Gastroesophageal sphincter (tissue), 4 donors: ENCODE data around the gene WDR83. TPM values are rescaled to one million over a fixed set of nuclear protein-coding genes. Genes with fewer than 3 reads are reported as not detected.

ENCODE experiments used
- ATAC-seq: fragments of 150-250 bp; one replicate; pipeline ENCODE4 v1.9.1; 2016; ENCODE audit warnings: mild to moderate bottlenecking, moderate library complexity
- H3K27ac ChIP-seq, 4 donors: fragments of 200-600 bp; sonication (generic) in 3 of 4; 1 replicate in 3 of 4; 2 replicates in 1 of 4; pipeline ENCODE4 v1.5.1; 2016 to 2019
- H3K27me3 ChIP-seq: fragments of 200-600 bp; sonication (generic); one replicate; pipeline ENCODE4 v1.5.1; 2019
- H3K36me3 ChIP-seq, 2 donors: fragments of 200-600 bp; sonication (generic); one replicate each; pipeline ENCODE4 v1.5.1; 2019; ENCODE audit warnings: control low read depth in 1 of 2
- H3K4me1 ChIP-seq, 3 donors: fragments of 200-600 bp; sonication (generic); 1 replicate in 2 of 3; 2 replicates in 1 of 3; pipeline ENCODE4 v1.5.1; 2016 to 2019; ENCODE audit warnings: control low read depth in 2 of 3
- H3K4me3 ChIP-seq, 2 donors: fragments of 200-600 bp; sonication (generic); one replicate each; pipeline ENCODE4 v1.5.1; 2019; ENCODE audit warnings: mild to moderate bottlenecking in 1 of 2, moderate library complexity in 1 of 2
- H3K9me3 ChIP-seq, 3 donors: fragments of 200-600 bp; sonication (generic); one replicate each; pipeline ENCODE4 v1.5.1; 2017 to 2019; ENCODE audit warnings: control low read depth in 2 of 3
- EP300 ChIP-seq: sonication (generic); formaldehyde crosslinking; IDR thresholded peaks from one replicate; pipeline ENCODE4 v1.6.1; 2017; ENCODE audit warnings: antibody characterized with exemption, mild to moderate bottlenecking
- POLR2A ChIP-seq, 2 donors: fragments of 450-650 bp; IDR thresholded peaks; one replicate each; pipeline ENCODE4 v1.6.1; 2017; ENCODE audit warnings: antibody characterized with exemption in 2 of 2, mild to moderate bottlenecking in 2 of 2, moderate library complexity in 1 of 2
- POLR2AphosphoS5 ChIP-seq: sonication (generic); formaldehyde crosslinking; IDR thresholded peaks from one replicate; pipeline ENCODE4 v1.6.1; 2017; ENCODE audit warnings: antibody characterized with exemption
- WGBS, 2 donors: methylation state at CpG; one replicate each; pipeline ENCODE4 v1.1.5; 2018; ENCODE audit warnings: low coverage in 1 of 2; 5-methylcytosine and 5-hydroxymethylcytosine counted together
- total RNA-seq, 4 donors: library from RNA; depleted of rRNA; stranded (reverse); fragments of >200 nt; gene quantifications; one replicate each; pipeline ENCODE4 v1.1.0, GENCODE V29; 2016
- TF ChIP-seq, protein P1 (sequence below), 4 experiments: fragments of 200-600 bp in 2 of 4; fragments of 450-650 bp in 2 of 4; sonication (generic) in 1 of 4; IDR thresholded peaks; one replicate each; pipeline ENCODE4 v1.5.1; 2017 to 2019; ENCODE audit warnings: antibody characterized with exemption in 4 of 4, mild to moderate bottlenecking in 2 of 4, moderate library complexity in 2 of 4

Gene WDR83
- total RNA-seq, 4 donors from 2014 or later, result 8.8 to 19.8 (median 15.5) TPM

DNA sequence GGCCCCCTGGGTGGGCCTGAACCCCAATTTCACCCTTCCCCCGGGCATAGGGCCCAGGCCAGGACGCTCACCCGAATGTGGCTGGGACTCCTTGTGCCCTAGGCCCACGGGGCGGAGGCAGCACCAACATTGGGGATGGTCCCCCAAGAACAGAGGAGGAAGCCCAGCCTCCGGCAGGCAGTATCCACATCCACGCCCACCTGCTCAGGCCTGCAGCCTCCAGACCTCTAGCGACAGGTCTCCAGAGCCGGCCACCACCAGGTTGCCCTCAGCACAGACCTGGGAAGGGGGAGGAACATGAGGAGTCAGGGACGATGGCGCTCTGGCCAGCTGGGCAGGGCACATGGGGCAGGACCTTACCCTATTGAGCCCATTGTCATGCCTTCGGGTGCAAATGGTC, 22.4 kb downstream of the WDR83 start:
- Histone ChIP-seq H3K4me3 (no peak overlapping the region), H3K4me1 (no peaks in the 10 kb centered on the region), H3K27me3 (no peaks in the 10 kb centered on the region), H3K36me3 (peaks cover 0 to 6% of the 10 kb centered on the region in 2 donors), H3K27ac (no peak overlapping the region), H3K9me3 (no peaks in the 10 kb centered on the region)
- WGBS, 2 donors, result 100% methylated on average over 2 of the region's 12 CpGs; no CpG with 5 or more reads in 1 of the 2 donors
- TF ChIP-seq POLR2A (IDR thresholded peaks at IDR 0.05) (no peak), POLR2AphosphoS5 (no peak), EP300 (no peak)
- TF ChIP-seq, protein P1, sequence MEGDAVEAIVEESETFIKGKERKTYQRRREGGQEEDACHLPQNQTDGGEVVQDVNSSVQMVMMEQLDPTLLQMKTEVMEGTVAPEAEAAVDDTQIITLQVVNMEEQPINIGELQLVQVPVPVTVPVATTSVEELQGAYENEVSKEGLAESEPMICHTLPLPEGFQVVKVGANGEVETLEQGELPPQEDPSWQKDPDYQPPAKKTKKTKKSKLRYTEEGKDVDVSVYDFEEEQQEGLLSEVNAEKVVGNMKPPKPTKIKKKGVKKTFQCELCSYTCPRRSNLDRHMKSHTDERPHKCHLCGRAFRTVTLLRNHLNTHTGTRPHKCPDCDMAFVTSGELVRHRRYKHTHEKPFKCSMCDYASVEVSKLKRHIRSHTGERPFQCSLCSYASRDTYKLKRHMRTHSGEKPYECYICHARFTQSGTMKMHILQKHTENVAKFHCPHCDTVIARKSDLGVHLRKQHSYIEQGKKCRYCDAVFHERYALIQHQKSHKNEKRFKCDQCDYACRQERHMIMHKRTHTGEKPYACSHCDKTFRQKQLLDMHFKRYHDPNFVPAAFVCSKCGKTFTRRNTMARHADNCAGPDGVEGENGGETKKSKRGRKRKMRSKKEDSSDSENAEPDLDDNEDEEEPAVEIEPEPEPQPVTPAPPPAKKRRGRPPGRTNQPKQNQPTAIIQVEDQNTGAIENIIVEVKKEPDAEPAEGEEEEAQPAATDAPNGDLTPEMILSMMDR (IDR thresholded peaks at IDR 0.05), result no peak
- ATAC-seq, result no peak

DNA sequence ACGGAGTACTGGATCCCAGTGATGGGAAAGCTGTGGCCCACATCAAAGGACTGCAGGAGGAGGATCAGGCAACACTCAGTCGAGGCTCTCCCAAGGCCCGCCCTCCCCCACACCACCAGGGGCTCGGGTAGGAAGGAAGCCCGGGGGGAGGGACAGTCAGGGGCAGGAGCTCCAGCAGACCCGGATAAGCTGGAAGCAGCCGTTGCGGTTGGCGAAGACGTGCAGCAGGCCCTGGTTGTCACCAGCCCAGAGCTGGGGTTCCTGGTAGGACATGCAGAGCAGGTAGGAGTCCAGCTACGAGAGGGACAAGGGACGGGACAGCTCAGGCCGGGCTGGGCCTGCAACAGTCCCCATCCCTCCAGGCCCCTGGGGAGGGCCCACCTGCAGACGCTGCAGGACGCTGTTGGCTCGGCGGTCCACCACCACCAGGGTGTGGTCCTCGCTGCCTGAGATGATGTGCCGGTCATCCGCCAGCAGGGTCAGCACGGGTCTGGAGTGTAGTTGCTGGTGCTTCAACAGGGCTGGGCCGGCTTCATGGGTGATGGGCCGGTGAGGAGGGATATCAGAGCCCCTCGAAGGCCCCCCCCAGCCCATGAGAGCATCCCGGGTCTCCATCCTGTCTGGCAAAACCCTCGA, 23.1 kb downstream of the WDR83 start:
- no peaks in the 10 kb centered on the region for H3K4me1 ChIP-seq
- WGBS, 2 donors, result 74% methylated on average over 11 of the region's 26 CpGs; no CpG with 5 or more reads in 1 of the 2 donors
- no peak for ATAC-seq

DNA sequence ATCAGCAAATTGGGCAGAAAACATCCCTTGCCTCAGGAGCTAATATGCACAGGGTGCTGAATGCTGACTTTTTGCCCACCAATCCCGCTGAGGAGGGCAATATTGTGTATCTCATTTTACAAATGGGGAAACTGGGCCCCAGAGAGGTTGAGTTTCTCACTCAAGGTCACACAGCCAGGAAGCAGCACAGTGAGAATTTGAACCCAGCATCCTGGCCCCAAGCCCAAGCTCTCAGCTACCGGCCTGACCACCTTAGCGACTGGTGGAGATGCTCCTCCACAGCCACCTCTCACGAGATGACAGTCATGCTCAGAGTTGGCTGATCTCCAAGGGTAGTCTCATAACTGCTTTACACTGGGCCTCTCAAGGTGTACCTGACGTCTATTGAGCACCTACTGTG, 26.4 kb downstream of the WDR83 start:
- no peak overlapping the region for H3K27ac ChIP-seq
- no peak overlapping the region for H3K4me3 ChIP-seq
- WGBS, 2 donors, result 90% methylated on average over 2 of the region's 5 CpGs; no CpG with 5 or more reads in 1 of the 2 donors
- H3K9me3 ChIP-seq, result no peaks in the 10 kb centered on the region
- TF ChIP-seq POLR2AphosphoS5 (no peak), EP300 (no peak), POLR2A (IDR thresholded peaks at IDR 0.05) (no peak)
- TF ChIP-seq, protein P1 (IDR thresholded peaks at IDR 0.05), result no peak
- no peaks in the 10 kb centered on the region for H3K27me3 ChIP-seq
- peaks cover 0 to 24% (median 10%) of the 10 kb centered on the region in 3 donors for H3K4me1 ChIP-seq
- no peak for ATAC-seq
- H3K36me3 ChIP-seq, result peaks cover 0 to 8% of the 10 kb centered on the region in 2 donors

More for the DNA sequence above, 23.1 kb downstream of the WDR83 start:
- H3K9me3 ChIP-seq, result no peaks in the 10 kb centered on the region
- no peaks in the 10 kb centered on the region for H3K27me3 ChIP-seq
- no peak overlapping the region for H3K27ac ChIP-seq
- TF ChIP-seq, protein P1 (IDR thresholded peaks at IDR 0.05), result no peak
- TF ChIP-seq EP300 (no peak), POLR2AphosphoS5 (no peak), POLR2A (IDR thresholded peaks at IDR 0.05) (no peak)
- H3K4me3 ChIP-seq, result no peak overlapping the region
- H3K36me3 ChIP-seq, result peaks cover 0 to 6% of the 10 kb centered on the region in 2 donors

DNA sequence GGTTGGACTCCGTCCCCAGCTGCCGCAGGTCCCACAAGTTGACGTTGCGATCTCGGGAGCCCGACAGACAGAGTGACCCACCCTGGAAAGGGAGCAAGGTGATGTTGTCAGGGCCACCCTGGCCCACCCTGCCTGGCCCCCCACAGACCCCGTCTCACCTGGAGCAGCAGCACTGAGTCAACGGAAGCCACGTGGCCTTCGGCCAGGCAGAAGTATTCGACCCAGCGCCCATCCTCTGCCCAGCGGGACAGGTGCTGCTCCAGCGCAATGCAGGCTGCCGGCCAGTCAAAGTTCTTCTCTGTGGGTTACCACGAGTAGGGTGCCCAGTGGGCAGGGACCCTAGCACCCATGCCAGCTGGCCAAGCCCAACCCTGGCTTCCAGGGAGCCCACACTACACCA, 28.0 kb downstream of the WDR83 start:
- WGBS, 2 donors, result 100% methylated on average over 1 to 2 of the region's 16 CpGs
- peaks cover 0 to 24% (median 10%) of the 10 kb centered on the region in 3 donors for H3K4me1 ChIP-seq
- H3K9me3 ChIP-seq, result no peaks in the 10 kb centered on the region
- H3K36me3 ChIP-seq, result peaks cover 0 to 19% of the 10 kb centered on the region in 2 donors
- no peak overlapping the region for H3K27ac ChIP-seq
- TF ChIP-seq EP300, result no peak
- TF ChIP-seq, protein P1 (IDR thresholded peaks at IDR 0.05), result no peak
- TF ChIP-seq POLR2AphosphoS5, result no peak
- no peak for TF ChIP-seq POLR2A (IDR thresholded peaks at IDR 0.05)
- H3K4me3 ChIP-seq, result no peak overlapping the region
- H3K27me3 ChIP-seq, result no peaks in the 10 kb centered on the region
- no peak for ATAC-seq

DNA sequence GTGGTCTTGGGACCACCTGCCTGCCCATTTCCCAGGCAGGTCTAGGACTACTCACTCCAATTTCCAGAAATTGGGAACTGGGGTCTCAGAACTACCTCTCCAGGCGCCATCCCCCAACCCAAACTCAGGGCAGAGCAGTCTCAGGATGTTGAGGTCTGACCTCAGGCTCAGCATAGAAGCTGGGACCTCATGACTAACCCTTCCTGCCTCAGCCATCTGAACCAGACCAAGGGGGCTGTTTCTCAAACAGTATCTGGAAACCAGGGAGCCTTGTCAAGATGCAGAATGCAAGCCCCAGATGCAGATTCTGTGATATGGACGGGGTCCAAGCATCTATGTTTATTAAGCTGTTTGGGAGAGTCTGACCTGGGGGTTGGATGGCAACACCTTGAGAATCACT, 28.5 kb downstream of the WDR83 start:
- Histone ChIP-seq H3K27me3 (no peaks in the 10 kb centered on the region), H3K9me3 (no peaks in the 10 kb centered on the region), H3K36me3 (peaks cover 0 to 22% of the 10 kb centered on the region in 2 donors), H3K27ac (no peak overlapping the region), H3K4me3 (no peak overlapping the region), H3K4me1 (peaks cover 0 to 24% (median 10%) of the 10 kb centered on the region in 3 donors)
- TF ChIP-seq, protein P1 (IDR thresholded peaks at IDR 0.05), result no peak
- no peak for TF ChIP-seq EP300
- TF ChIP-seq POLR2A (IDR thresholded peaks at IDR 0.05), result no peak
- TF ChIP-seq POLR2AphosphoS5, result no peak
- WGBS, 2 donors, result 60% methylated on average over 1 of the region's 2 CpGs; no CpG with 5 or more reads in 1 of the 2 donors
- ATAC-seq, result no peak
